H1 (cell line): Measurements from ENCODE around the gene REC8. TPM values are rescaled to one million over a fixed set of nuclear protein-coding genes. Genes with fewer than 3 reads are reported as not detected.

Experiments used
- CTCF ChIA-PET: fragments of 300-600 bp; sonication (Branson Sonifier 250); formaldehyde crosslinking; loops from one replicate; lab custom pipeline; 2021; ENCODE audit not compliant: partially characterized antibody; lab: Charles Lee
- POLR2A ChIA-PET: fragments of 300-600 bp; sonication (Branson Sonifier 250); formaldehyde crosslinking; loops from one replicate; lab custom pipeline; 2021; ENCODE audit warnings: inconsistent platforms; ENCODE audit not compliant: partially characterized antibody; lab: Charles Lee
- DNase-seq, 2 experiments: peaks; one replicate each; pipeline versions ENCODE4 v3.0.0 to v3.0.0-alpha.2; 2010 to 2022; ENCODE audit warnings: low spot score in 2 of 2, low read depth in 1 of 2, mixed read lengths in 1 of 2
- FAIRE-seq: peaks from 2 replicates; lab custom pipeline; 2011; peaks lifted over from hg19 to GRCh38; lab: Jason Lieb, UNC
- H2AFZ ChIP-seq: 2 replicates; pipeline ENCODE4 v1.8.1; 2012; ENCODE audit warnings: low read length, inconsistent platforms
- H2AK5ac ChIP-seq: 2 replicates; pipeline ENCODE4 v1.6.1; 2013; ENCODE audit warnings: low read depth, low read length
- H2BK120ac ChIP-seq: replicated peaks from 2 replicates; pipeline ENCODE3; 2013; ENCODE audit warnings: low read depth, low read length, inconsistent platforms
- H2BK12ac ChIP-seq: 2 replicates; pipeline ENCODE4 v1.6.1; 2013; ENCODE audit warnings: low read depth, low read length
- H2BK15ac ChIP-seq: 2 replicates; pipeline ENCODE4 v1.6.1; 2013; ENCODE audit warnings: low read length
- H2BK20ac ChIP-seq: 2 replicates; pipeline ENCODE4 v1.6.1; 2013; ENCODE audit warnings: low read length
- H2BK5ac ChIP-seq: 2 replicates; pipeline ENCODE4 v1.6.1; 2013; ENCODE audit warnings: low read depth, low read length
- H3K14ac ChIP-seq: 2 replicates; pipeline ENCODE4 v1.6.1; 2013; ENCODE audit warnings: inconsistent platforms; ENCODE audit not compliant: insufficient read length
- H3K18ac ChIP-seq: 2 replicates; pipeline ENCODE4 v1.6.1; 2013; ENCODE audit warnings: low read length; ENCODE audit errors: extremely low read depth
- H3K23ac ChIP-seq: 2 replicates; pipeline ENCODE4 v1.6.1; 2013; ENCODE audit warnings: inconsistent platforms; ENCODE audit not compliant: insufficient read length
- H3K23me2 ChIP-seq: 2 replicates; pipeline ENCODE4 v1.6.1; 2013; ENCODE audit warnings: low read depth, low read length
- H3K27ac ChIP-seq: 2 replicates; pipeline ENCODE4 v1.6.1; 2011; ENCODE audit warnings: low read depth, low read length, inconsistent platforms
- H3K27me3 ChIP-seq, 4 experiments: replicated peaks in 1 of 4; 1 replicate in 1 of 4; 2 replicates in 3 of 4; pipeline versions ENCODE4 v1.6.1 to v1.8.1; 2011 to 2013; ENCODE audit warnings: low read length in 3 of 4, mild to moderate bottlenecking in 3 of 4, inconsistent platforms in 2 of 4, mixed read lengths in 2 of 4, moderate library complexity in 1 of 4; ENCODE audit not compliant: control insufficient read depth in 3 of 4, insufficient read depth in 3 of 4; ENCODE audit errors: extremely low read depth in 1 of 4
- H3K36me3 ChIP-seq, 4 experiments: 2 replicates each; pipeline versions ENCODE4 v1.6.1 to v1.8.1; 2011 to 2013; ENCODE audit warnings: mild to moderate bottlenecking in 4 of 4, low read length in 3 of 4, moderate library complexity in 2 of 4, control low read depth in 1 of 4, inconsistent platforms in 1 of 4; ENCODE audit not compliant: insufficient read depth in 4 of 4, control insufficient read depth in 2 of 4
- H3K4ac ChIP-seq: replicated peaks from 2 replicates; pipeline ENCODE3; 2013; ENCODE audit warnings: low read length, low read depth, mixed read lengths, inconsistent platforms; ENCODE audit not compliant: insufficient read length
- H3K4me1 ChIP-seq, 4 experiments: replicated peaks in 1 of 4; 1 replicate in 1 of 4; 2 replicates in 3 of 4; pipeline versions ENCODE4 v1.6.1 to v1.8.1; 2011 to 2013; ENCODE audit warnings: low read length in 3 of 4, inconsistent platforms in 2 of 4, mixed read lengths in 1 of 4; ENCODE audit not compliant: insufficient read depth in 4 of 4, control insufficient read depth in 3 of 4
- H3K4me2 ChIP-seq, 2 experiments: 2 replicates each; pipeline versions ENCODE4 v1.6.1 to v1.8.1; 2011 to 2013; ENCODE audit warnings: low read depth in 2 of 2, low read length in 2 of 2, control low read depth in 1 of 2, inconsistent platforms in 1 of 2, mild to moderate bottlenecking in 1 of 2; ENCODE audit not compliant: insufficient read depth in 1 of 2
- H3K4me3 ChIP-seq, 4 experiments: fragments of 200-600, 300-600 bp in 1 of 4; sonication (generic), shearing (Covaris generic), sonication (Bioruptor Twin) in 1 of 4; 2 replicates each; pipeline versions ENCODE4 v1.5.1 to v1.8.1; 2011 to 2016; ENCODE audit warnings: low read length in 4 of 4, low read depth in 3 of 4, control low read depth in 2 of 4, inconsistent platforms in 2 of 4, mild to moderate bottlenecking in 2 of 4, mixed read lengths in 1 of 4, moderate library complexity in 1 of 4; ENCODE audit not compliant: insufficient read depth in 2 of 4; ENCODE audit errors: extremely low read depth in 1 of 4
- H3K56ac ChIP-seq: replicated peaks from 2 replicates; pipeline ENCODE3; 2013; ENCODE audit warnings: low read depth, mild to moderate bottlenecking, mixed read lengths, low read length, inconsistent platforms; ENCODE audit not compliant: insufficient read length
- H3K79me1 ChIP-seq: 2 replicates; pipeline ENCODE4 v1.6.1; 2013; ENCODE audit warnings: low read depth, low read length, control low read depth
- H3K79me2 ChIP-seq, 2 experiments: 2 replicates each; pipeline versions ENCODE4 v1.6.1 to v1.8.1; 2012 to 2013; ENCODE audit warnings: low read length in 2 of 2, mild to moderate bottlenecking in 2 of 2, inconsistent platforms in 1 of 2; ENCODE audit not compliant: insufficient read depth in 2 of 2, control insufficient read depth in 1 of 2
- H3K9ac ChIP-seq, 4 experiments: replicated peaks in 1 of 4; 1 replicate in 1 of 4; 2 replicates in 3 of 4; pipeline versions ENCODE4 v1.6.1 to v1.8.1; 2011 to 2013; ENCODE audit warnings: low read depth in 3 of 4, low read length in 3 of 4, control low read depth in 2 of 4, mild to moderate bottlenecking in 2 of 4, moderate library complexity in 2 of 4, inconsistent platforms in 1 of 4; ENCODE audit errors: extremely low read depth in 1 of 4
- H3K9me3 ChIP-seq, 2 experiments: 2 replicates each; pipeline versions ENCODE4 v1.6.1 to v1.8.1; 2012 to 2013; ENCODE audit warnings: mild to moderate bottlenecking in 2 of 2, moderate library complexity in 2 of 2, control low read depth in 1 of 2, inconsistent platforms in 1 of 2, low read depth in 1 of 2, low read length in 1 of 2, mixed read lengths in 1 of 2; ENCODE audit not compliant: insufficient read depth in 2 of 2
- H4K20me1 ChIP-seq, 2 experiments: replicated peaks in 1 of 2; 2 replicates each; pipeline versions ENCODE3 to v1.8.1; 2011 to 2013; ENCODE audit warnings: inconsistent platforms in 2 of 2, low read length in 2 of 2, mild to moderate bottlenecking in 1 of 2; ENCODE audit not compliant: insufficient read depth in 2 of 2, control insufficient read depth in 1 of 2
- H4K5ac ChIP-seq: 2 replicates; pipeline ENCODE4 v1.6.1; 2013; ENCODE audit warnings: low read length, low read depth, mixed read lengths, inconsistent platforms; ENCODE audit not compliant: insufficient read length
- H4K8ac ChIP-seq: 2 replicates; pipeline ENCODE4 v1.8.0; 2013; ENCODE audit warnings: mild to moderate bottlenecking, moderate library complexity, low read length, inconsistent platforms; ENCODE audit not compliant: insufficient read depth; ENCODE audit errors: extremely low read depth
- H4K91ac ChIP-seq: replicated peaks from 2 replicates; pipeline ENCODE3; 2013; ENCODE audit warnings: low read length, mixed read lengths, inconsistent platforms; ENCODE audit not compliant: insufficient read length
- GTF2F1 ChIP-seq: IDR thresholded peaks from 2 replicates; pipeline ENCODE4 v1.6.1; 2012; ENCODE audit warnings: low read depth, low read length, improper control_type of control experiment, borderline replicate concordance
- POLR2AphosphoS5 ChIP-seq: IDR thresholded peaks from 2 replicates; pipeline ENCODE4 v1.6.1; 2011; ENCODE audit warnings: low read depth, low read length
- POU5F1 ChIP-seq: IDR thresholded peaks from 2 replicates; pipeline ENCODE4 v1.6.1; 2011; ENCODE audit warnings: low read depth, mild to moderate bottlenecking, low read length, moderate library complexity
- WGBS, 2 experiments: shearing (Covaris generic) in 1 of 2; methylation state at CpG; one replicate each; pipeline versions ENCODE4 v1.1.6 to v1.1.7; 2013 to 2015; ENCODE audit warnings: low lambda C conversion rate in 2 of 2, mixed read lengths in 2 of 2, inconsistent platforms in 1 of 2, low coverage in 1 of 2, missing lambda C conversion rate in 1 of 2; ENCODE audit not compliant: insufficient replicate concordance in 2 of 2, insufficient coverage in 1 of 2, insufficient read length in 1 of 2; ENCODE audit errors: extremely low coverage in 1 of 2, missing lambda C conversion rate in 1 of 2; 5-methylcytosine and 5-hydroxymethylcytosine counted together
- polyA plus RNA-seq, 7 experiments: library from polyadenylated mRNA; depleted of rRNA in 3 of 7; stranded (reverse) in 5 of 7; unstranded in 2 of 7; fragments of >200 nt in 5 of 7; fragments of 200-250 nt in 2 of 7; gene quantifications; 1 replicate in 5 of 7; 2 replicates in 1 of 7; 4 replicates in 1 of 7; pipeline versions ENCODE4 v1.2.1 to v1.2.3, GENCODE V29; 2011 to 2013; ENCODE audit warnings: missing spikeins in 2 of 7, mixed read lengths in 2 of 7
- total RNA-seq: library from RNA; stranded (reverse); fragmentation: NEBNext Ultra II Directional; extraction: Animal tissue kit (Norgen Biotek cat#: 25700); gene quantifications from 2 replicates; pipeline ENCODE4 v1.2.1, GENCODE V29; 2021

REC8 gene
- total and polyA plus RNA-seq, 2 of the 8 experiments (the other 6 are each of a cell fraction or from before 2014, with no cell fraction given): 9.8 to 28.5 TPM

DNA sequence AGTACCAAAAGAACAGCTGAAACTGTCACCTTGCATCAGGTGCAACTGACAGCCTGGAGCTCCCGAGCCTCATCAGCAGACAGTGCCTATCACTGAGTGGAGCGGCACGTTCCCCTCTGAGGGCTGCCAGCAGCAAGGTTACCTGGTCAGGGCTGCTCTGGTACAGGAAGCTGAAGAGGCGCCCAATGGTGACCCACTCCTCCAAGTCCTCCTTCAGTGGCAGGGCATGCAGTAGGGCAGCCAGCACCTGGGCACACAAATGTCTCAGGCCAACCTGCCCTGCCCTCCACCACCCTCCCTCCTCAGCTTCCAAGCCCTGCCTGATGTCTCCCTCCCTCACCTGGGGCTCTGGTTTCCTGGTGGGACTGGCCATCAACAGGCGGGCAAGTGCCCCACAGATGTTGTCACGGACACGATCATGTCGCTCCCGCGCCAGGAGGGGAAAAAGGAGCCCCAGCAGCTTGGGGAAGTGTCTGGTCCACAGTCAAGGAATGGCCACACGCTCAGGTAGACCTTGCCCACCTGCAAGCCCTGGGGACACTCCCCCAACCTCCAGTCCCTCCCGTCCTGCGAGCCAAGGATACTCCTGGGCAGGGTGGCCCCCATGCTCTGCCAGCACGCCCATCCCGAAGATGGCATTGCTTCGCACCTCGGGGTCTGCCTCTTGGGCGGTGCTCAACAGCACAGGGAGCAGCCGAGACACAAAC, 9.6 kb downstream of the REC8 start:
- Histone ChIP-seq H4K91ac (no peak overlapping the region), H4K8ac (no peak overlapping the region), H3K36me3 (peaks cover 26 to 79% (median 65%) of the 10 kb centered on the region in 4 experiments), H2AK5ac (no peak overlapping the region), H3K18ac (no peak overlapping the region), H3K4me3 (no peak overlapping the region), H2BK20ac (no peak overlapping the region), H2BK12ac (no peak overlapping the region), H3K14ac (no peak overlapping the region), H3K4me2 (no peak overlapping the region), H3K27ac (no peak overlapping the region), H3K27me3 (no peaks in the 10 kb centered on the region), H4K20me1 (peaks cover 2 to 25% of the 10 kb centered on the region in 2 experiments), H3K9ac (no peak overlapping the region), H2BK5ac (no peak overlapping the region), H3K79me1 (peaks cover 3% of the 10 kb centered on the region), H2BK120ac (no peak overlapping the region), H3K9me3 (no peaks in the 10 kb centered on the region), H2AFZ (no peak overlapping the region), H3K23ac (no peak overlapping the region), H3K4me1 (no peaks in the 10 kb centered on the region), H4K5ac (no peak overlapping the region), H3K23me2 (no peaks in the 10 kb centered on the region), H3K4ac (no peak overlapping the region), H3K56ac (no peak overlapping the region), H3K79me2 (no peaks in the 10 kb centered on the region), H2BK15ac (no peak overlapping the region)
- FAIRE-seq (no peak), DNase-seq (no peak)
- CTCF ChIA-PET: interaction anchor here (1.3 to 1.6 kb wide), 3 partner anchors 21 to 127 kb away, joined by 5 to 7 read pairs (median 6); partner anchors contain the start of genes CIDEB and IRF9
- WGBS, 2 experiments: 88% methylated on average over 19 of the region's 19 CpGs; no CpG with 5 or more reads in 1 of the 2 experiments
- TF ChIP-seq GTF2F1 (no peak), POLR2AphosphoS5 (0 out of 2 replicates have a peak, but pooled peaks have one; percentile 24), POU5F1 (no peak)
- POLR2A ChIA-PET: interaction anchor here (0.9 to 9.3 kb wide), 15 partner anchors 9 to 118 kb away, joined by 3 to 93 read pairs (median 4); partner anchors contain the start of genes CHMP4A, DHRS1, GMPR2 and IRF9
